Bronchial epithelial cell (primary cell): ENCODE results near the gene GHRL. TPM values are rescaled to one million over a fixed set of nuclear protein-coding genes. Genes with fewer than 3 reads are reported as not detected.

Source experiments
- DNase-seq: peaks from one replicate; pipeline ENCODE4 v3.0.0-alpha.2; 2010; ENCODE audit warnings: low read depth
- FAIRE-seq: peaks from 2 replicates; lab custom pipeline; 2011; peaks lifted over from hg19 to GRCh38; lab: Jason Lieb, UNC
- H3K27me3 ChIP-seq: 2 replicates; pipeline ENCODE4 v1.5.1; 2011; ENCODE audit warnings: low read length; ENCODE audit not compliant: control insufficient read depth, insufficient read depth
- H3K36me3 ChIP-seq: 2 replicates; pipeline ENCODE4 v1.5.1; 2011; ENCODE audit warnings: low read length; ENCODE audit not compliant: control insufficient read depth, insufficient read depth
- H3K4me3 ChIP-seq: 2 replicates; pipeline ENCODE4 v1.5.1; 2011; ENCODE audit warnings: mild to moderate bottlenecking, low read depth, low read length, control low read depth
- total RNA-seq: library from RNA; depleted of rRNA; stranded (reverse); fragments of >200 nt; gene quantifications from 2 replicates; pipeline ENCODE4 v1.2.1, GENCODE V29; 2014
- TF ChIP-seq, protein P1 (sequence below): IDR thresholded peaks from 2 replicates; pipeline ENCODE4 v1.5.1; 2011; ENCODE audit warnings: mild to moderate bottlenecking, moderate library complexity, low read length, control low read depth, inconsistent platforms; ENCODE audit not compliant: insufficient read depth, severe bottlenecking

Gene GHRL
- total RNA-seq, 1 donor from 2014 or later = not detected

- H3K27me3 ChIP-seq = no peaks in the 10 kb centered on the region
- TF ChIP-seq, protein P1, sequence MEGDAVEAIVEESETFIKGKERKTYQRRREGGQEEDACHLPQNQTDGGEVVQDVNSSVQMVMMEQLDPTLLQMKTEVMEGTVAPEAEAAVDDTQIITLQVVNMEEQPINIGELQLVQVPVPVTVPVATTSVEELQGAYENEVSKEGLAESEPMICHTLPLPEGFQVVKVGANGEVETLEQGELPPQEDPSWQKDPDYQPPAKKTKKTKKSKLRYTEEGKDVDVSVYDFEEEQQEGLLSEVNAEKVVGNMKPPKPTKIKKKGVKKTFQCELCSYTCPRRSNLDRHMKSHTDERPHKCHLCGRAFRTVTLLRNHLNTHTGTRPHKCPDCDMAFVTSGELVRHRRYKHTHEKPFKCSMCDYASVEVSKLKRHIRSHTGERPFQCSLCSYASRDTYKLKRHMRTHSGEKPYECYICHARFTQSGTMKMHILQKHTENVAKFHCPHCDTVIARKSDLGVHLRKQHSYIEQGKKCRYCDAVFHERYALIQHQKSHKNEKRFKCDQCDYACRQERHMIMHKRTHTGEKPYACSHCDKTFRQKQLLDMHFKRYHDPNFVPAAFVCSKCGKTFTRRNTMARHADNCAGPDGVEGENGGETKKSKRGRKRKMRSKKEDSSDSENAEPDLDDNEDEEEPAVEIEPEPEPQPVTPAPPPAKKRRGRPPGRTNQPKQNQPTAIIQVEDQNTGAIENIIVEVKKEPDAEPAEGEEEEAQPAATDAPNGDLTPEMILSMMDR = no peak
- peaks cover 31% of the 10 kb centered on the region for H3K36me3 ChIP-seq
- no peak for FAIRE-seq
- no peak overlapping the region for H3K4me3 ChIP-seq
- DNase-seq = no peak
Measured at GRCh38 chr3:10310578-10310977, 17.8 kb upstream of the GHRL start.

GRCh38 chr3:10309736-10310135 is 17.0 kb upstream of the GHRL start:
- DNase-seq (no peak), FAIRE-seq (no peak)
- TF ChIP-seq, protein P1 = no peak
- no peak overlapping the region for H3K4me3 ChIP-seq
- no peaks in the 10 kb centered on the region for H3K27me3 ChIP-seq
- peaks cover 30% of the 10 kb centered on the region for H3K36me3 ChIP-seq

DNA sequence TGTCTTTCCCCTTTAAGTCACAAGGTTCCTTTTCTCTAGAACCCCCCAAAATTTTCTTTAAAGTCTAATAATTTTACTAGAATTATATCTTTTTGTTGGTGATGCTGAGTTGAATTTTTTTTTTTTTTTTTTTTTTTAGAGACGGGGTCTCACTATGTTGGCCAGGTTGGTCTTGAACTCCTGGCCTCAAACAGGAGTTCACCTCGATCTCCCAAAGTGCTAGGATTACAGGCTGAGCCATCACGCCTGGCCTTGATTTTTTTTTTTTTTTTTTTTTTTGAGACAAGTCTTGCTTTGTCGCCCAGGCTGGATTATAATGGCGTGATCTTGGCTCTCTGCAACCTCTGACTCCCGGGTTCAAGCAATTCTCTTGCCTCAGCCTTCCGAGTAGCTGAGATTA is 15.9 kb upstream of the GHRL start:
- FAIRE-seq (no peak), DNase-seq (no peak)
- H3K4me3 ChIP-seq = no peak overlapping the region
- peaks cover 35% of the 10 kb centered on the region for H3K36me3 ChIP-seq
- no peaks in the 10 kb centered on the region for H3K27me3 ChIP-seq
- TF ChIP-seq, protein P1 = no peak

GRCh38 chr3:10306156-10306555 is 13.4 kb upstream of the GHRL start:
- Histone ChIP-seq H3K36me3 (peaks cover 32% of the 10 kb centered on the region), H3K4me3 (no peak overlapping the region), H3K27me3 (no peaks in the 10 kb centered on the region)
- DNase-seq (no peak), FAIRE-seq (no peak)
- TF ChIP-seq, protein P1 = no peak

DNA sequence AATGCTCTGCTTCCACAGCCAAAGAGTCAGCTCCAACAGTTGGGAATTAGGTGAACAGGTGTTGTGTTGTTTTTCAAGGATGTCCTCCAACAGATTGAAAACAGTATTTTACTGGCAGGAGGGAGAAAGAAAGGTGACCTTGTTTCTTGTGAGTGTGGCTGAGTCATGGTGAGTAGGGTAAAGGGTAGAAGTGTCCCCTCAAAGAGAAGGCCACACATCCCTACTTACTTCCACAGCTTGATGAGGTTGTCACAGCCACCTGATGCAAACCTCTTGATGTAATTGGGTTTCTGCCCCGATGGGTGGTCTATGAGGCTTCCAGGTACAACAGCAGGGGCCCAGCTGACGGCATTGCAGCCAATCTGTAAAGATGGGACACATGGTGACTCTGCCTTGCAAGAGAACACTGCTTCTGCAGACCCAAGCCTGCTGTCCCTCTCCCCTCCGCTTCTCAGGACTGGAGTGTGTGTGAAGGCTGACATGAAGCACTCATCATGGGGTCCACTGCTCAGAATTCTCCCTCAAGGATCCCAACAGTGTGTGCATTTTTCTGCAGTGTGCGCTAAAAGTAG is 12.7 kb upstream of the GHRL start:
- DNase-seq (no peak), FAIRE-seq (no peak)
- Histone ChIP-seq H3K27me3 (no peaks in the 10 kb centered on the region), H3K4me3 (no peak overlapping the region), H3K36me3 (peaks cover 32% of the 10 kb centered on the region)
- TF ChIP-seq, protein P1 = no peak

DNA sequence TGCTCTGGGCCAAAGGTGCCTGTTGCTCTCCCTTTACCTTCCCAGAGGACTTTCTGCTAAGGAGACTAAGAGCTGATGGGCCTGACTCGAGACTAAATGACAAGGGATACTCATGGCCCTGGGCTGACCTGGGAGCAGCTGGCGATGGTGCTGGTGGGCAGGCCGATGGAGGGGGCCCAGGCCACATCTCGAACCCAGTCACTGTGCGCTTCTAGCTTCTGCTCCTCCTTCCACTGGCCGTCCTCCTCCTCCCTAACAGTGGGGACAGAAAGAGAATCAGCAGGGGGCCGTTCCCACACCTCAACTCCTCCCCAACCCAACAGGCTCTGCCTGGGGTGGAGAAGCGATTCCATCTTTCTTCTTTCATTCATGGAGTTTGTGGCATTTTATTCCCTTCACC is 12.2 kb upstream of the GHRL start:
- DNase-seq = no peak
- no peak for FAIRE-seq
- Histone ChIP-seq H3K27me3 (no peaks in the 10 kb centered on the region), H3K4me3 (no peak overlapping the region), H3K36me3 (peaks cover 35% of the 10 kb centered on the region)
- TF ChIP-seq, protein P1 = no peak
